CD4-positive, alpha-beta T cell treated with Interleukin-6 for 4 hours (primary cell): ENCODE data around the gene CTDNEP1.
A peak's percentile ranks its signal among the peaks of the same experiment; 100 is the strongest.
"Not testable (repeated sequence)": the region's sequence is repeated elsewhere in the genome, so short reads cannot be mapped to it uniquely, and the experiment has no call there.

Experiments used
- DNase-seq: peaks from one replicate; pipeline ENCODE4 v3.0.0-alpha.2; 2020; ENCODE audit warnings: mixed read lengths

CTDNEP1 gene

DNA sequence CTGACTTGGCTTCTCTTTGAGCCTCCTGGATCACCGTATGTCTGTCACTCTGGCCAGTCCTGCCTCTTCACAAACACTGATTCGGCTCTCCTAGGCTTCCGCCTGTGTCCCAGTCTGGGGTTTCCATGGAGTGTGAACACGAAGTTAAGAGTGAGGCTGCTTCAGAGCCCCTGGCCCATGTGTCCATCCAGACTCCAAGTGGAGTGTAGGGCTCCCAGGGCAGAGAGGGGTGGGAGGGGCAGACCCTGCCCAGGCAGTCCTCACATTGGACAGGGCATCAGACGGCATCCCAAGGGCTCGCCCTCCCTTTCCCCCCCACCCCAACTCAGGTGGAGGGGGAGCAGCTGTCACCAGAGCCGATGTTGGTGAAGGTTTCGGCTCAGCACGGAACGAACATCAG is 7.7 kb downstream of the CTDNEP1 start:
- DNase-seq, result not testable (repeated sequence)

- no peak for DNase-seq
Measured at GRCh38 chr17:7243453-7243729, 8.1 kb downstream of the CTDNEP1 start.

DNA sequence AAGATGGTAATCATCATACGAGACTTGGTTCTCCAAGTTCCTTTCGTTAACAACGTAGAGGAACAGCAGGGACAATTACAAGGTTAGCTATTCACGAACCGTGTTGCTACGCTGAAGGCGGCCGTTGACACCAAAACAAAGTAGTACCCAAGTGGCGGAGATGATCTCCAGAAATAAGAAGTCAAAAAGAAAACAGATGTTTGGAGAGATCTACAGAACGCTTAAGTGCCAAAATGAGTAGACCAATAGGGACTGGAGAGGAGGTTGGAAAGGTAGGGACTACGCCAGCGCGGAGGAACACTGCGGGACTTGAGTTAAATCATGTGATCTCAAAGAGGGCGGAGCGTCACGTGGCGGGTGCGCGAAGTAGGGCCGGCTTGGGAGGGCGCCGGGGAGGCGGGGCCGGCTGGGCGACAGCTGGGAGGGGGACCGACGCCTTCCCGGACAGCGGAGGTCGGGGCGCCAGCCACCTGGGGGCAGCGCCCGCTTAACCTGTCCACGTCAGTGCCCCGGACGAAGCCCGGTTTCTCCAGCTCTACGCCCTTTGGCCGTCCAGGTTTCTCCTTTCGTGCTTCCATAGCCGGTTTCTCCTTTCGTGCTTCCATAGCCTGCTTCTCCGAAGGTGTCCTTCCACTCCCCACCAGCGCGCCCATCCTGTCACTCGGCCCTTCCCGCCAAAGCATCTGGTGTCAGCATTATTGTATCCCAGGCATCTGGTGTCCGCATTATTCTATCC is 8.6 kb downstream of the CTDNEP1 start:
- peak; percentile 96 for DNase-seq

GRCh38 chr17:7241783-7242716 is 9.5 kb downstream of the CTDNEP1 start, which contains the start of gene GABARAP:
TSS of gene GABARAP (minus strand) at chr17:7242449. CDS start at chr17:7242330, 119 bp downstream.
- peak; percentile 93 for DNase-seq

DNA sequence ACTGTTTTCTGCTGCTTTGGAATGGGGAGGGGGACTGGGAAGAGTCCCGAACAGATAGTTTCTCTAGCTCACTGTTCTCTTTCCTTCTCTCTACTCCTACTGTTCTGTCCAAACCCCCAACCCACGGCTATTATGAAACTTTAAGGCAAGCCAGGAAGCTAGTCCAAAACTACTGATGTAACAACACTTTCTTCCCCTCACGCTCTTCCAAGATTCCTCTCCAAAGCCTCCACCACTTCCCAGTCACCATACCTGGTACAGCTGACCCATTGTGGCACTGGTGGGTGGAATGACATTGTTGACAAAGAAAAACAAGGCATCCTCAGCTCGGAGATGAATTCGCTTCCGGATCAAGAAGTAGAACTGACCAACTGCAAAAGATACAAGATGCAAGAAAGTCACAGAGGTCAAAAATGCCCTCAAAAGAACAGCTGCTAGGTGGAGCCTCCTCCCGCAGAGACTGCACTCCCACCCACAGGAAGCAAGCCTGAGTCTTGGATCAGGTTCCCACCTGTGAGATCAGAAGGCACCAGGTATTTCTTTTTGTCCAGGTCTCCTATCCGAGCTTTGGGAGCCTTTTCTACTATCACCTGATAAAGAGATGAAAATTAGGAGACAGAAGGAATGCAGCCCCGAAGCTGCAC is 10.3 kb downstream of the CTDNEP1 start:
- DNase-seq, result no peak

DNA sequence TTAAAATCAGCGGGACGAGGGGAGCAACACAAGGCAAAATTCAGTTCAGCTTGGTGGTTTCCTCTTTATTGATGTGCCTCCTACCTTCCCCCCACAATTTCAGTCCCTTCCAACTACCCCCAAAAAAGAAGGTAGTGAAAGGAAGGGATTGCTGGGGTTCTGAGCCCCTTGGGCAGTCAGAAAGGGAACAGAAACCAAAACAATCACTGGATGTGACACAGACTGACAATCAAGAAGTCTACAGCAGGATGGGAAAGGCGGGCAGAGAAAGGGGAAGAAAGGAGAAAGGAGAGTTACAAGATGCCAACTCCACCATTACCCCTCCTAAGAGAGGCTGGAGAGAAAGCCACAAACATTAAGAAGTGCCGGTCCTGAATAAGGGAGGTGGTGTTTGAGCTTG is 11.2 kb downstream of the CTDNEP1 start:
- no peak for DNase-seq

DNA sequence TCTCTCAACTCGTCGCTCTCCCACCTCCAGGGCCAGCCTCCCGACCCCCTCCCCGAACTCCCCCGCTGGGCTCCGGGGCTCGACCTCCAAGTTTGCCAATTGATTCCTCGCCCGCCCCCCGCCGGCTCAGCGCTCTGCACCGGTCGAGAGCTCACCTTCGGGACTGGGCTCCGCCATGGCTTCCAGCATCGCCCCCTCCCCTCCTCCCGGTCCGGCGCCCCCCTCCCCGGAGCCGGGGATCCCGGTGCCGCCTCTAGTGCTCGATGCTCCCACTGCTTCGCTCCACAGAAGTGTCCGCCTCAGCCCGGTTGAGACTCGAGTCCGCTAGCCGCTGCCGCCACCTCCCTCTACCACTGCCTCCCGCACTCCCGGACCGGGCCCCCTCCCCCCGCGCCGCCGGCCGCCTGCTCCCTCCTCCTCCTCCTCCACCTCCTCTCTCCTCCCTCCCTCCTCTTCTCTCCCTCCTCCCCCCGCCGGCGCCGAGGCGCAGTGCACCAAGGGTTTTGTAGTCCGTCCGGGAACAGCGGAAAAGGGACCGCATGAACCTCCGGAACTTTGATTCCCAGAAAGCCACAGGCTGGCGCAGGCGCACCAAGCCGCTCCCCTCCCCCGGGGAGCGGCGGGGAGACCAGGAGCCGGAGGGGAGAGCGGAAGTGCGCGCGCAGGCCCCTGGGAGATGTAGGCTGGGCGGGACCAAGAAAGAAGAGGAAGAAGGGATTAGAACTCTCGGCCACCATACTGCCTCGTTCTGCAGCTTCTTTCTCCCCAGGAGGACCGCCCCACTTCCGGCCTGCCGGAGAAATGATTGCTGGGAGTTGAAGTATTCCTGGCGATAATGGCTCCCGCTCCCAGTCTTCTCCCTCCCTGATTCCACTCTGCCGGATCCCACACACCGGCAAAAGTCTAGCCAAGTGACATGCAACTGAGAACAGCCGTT is 12.2 kb downstream of the CTDNEP1 start, which contains the start of gene PHF23:
Gene PHF23 (minus strand): TSS at position 367 of the 937 bp plus-strand sequence. CDS start 178 bp downstream, at position 189.
- peak; percentile 99 for DNase-seq

GRCh38 chr17:7238420-7239090 is 13.0 kb downstream of the CTDNEP1 start:
- DNase-seq, result peak; percentile 60

GRCh38 chr17:7237761-7238419 is 13.6 kb downstream of the CTDNEP1 start:
- peak; percentile 93 for DNase-seq

- DNase-seq, result no peak
Measured at GRCh38 chr17:7237266-7237760, 14.2 kb downstream of the CTDNEP1 start.

GRCh38 chr17:7236808-7237207 is 14.7 kb downstream of the CTDNEP1 start:
- DNase-seq, result no peak

DNA sequence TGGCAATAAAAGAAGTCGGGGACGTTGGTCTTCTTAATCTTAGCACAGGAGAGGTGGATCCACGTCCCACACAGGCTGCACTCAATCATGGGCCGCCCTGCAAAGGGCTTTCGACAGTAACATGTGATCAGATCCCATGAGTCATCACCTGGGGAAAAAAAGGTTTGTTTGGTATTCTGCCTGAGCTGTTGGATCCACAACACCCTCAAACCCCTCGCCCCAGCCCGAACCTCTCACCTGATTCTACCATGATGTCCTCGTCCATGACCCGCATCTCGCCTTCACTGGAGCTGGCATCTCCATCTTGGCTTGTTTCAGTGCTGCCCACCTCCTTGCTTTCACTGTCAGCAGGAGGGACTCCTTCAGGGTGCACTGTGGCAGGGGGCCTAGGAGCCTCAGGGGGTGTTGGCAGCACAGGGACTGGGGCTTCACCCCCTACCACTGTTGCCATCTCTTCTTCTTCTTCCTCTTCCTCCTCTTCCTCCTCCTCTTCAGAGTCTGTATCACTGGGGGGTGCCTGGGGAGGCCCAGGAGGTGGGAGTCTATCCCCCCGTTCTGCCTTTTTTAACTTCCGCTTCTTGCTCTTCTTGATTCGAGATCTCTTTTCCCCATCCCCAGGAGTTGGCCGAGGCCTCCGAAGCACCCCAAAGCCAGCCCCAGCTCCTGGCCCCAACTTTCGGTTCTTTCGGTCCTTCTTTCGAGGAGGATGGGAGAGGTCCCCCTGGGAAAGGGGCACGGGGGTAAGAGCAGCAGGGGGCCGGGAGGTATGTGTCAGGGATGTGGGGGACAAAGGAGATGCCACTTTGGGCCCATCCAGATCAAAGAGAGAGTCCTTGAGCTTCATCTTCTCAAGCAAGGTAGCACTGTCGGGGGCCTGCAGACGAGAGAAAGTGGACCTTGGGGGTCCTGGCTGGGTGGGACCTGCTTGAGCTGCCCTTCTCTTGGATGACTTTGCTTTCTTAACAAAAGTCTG is 15.6 kb downstream of the CTDNEP1 start:
- peak; percentile 34 for DNase-seq

DNA sequence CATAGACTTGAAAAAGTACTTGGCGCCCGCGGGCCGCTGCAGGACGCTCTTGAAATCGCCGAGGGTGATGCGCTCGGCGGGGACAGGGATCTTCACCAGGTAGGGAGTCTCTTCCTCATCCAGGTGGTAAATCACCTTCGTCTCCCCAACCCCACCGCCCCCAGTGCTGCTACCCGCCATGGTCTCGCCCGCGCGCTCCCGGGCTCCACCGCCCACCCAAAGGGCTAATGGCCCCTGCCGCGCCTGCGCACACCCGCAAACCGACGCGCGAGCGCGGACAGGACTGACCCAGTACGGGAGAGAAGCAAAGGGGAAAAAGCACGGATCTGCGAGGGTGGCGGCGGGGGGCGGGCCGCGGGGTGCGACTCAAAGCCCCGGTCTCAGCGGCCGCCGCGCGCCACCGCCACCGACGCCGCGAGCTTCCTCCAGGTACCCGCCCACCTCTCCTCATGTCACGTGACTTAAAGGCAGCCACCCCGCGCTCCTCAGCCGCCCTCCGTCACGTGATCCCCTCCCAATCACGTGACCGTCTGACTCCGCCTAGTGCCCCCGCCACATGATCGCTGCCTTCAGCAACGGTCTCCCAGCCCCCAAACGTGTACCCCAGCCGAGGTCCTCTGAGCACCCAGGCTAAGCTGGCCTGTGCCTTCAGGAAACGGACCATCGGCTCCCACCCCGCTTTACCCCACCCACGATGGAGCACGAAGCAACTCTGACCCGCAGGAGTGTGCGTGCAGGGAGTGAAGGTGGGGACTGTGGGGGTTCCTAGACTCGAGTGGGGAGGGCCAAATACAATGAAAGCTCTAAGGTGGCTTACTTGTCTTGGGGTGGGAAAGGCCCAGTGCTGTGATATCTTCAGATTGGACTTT is 17.2 kb downstream of the CTDNEP1 start, which contains the start of gene DVL2:
Gene DVL2 (minus strand): TSS at position 435 of the 869 bp plus-strand sequence. CDS start 255 bp downstream, at position 180.
- DNase-seq, result peak; percentile 95

- DNase-seq, result no peak
Measured at GRCh38 chr17:7233701-7234082, 17.8 kb downstream of the CTDNEP1 start.

DNA sequence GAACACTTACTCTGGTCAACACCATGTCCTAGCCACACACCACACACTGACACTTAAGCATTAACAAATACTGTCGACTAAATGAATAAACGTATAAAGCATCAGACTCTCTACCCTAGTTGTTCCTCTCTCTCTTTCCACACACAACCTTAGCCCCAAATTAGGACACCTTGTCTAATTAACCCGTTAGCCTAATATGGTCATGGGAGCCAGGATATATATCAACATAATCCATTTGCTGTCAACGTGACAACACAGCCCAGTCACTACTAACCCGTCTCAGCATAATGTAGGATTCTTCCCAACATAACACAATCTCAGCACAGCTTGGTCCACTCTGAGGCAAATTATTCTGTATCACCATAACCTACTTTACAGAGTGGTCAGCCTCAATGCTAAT is 19.4 kb downstream of the CTDNEP1 start:
- DNase-seq, result no peak

DNA sequence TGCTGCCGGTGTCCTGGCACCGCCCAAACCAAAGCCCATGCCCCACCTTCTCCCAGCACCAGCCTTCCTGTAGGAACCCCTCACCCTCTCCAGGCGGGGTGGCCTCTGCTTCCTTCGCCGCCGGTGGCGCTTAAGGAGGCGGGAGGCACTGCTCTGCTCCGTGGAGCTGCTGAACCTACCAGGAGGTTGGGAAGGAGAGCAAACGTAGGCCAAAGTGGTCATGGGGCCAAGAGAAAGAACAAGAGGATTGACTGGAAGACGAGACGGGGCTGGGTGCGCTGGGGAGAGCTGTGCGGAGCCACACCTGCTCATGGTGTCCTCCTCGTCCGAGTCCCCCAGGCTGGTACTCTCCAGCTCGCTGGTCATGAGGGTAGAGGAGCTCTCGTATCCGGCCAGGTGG is 22.0 kb downstream of the CTDNEP1 start:
- no peak for DNase-seq

DNA sequence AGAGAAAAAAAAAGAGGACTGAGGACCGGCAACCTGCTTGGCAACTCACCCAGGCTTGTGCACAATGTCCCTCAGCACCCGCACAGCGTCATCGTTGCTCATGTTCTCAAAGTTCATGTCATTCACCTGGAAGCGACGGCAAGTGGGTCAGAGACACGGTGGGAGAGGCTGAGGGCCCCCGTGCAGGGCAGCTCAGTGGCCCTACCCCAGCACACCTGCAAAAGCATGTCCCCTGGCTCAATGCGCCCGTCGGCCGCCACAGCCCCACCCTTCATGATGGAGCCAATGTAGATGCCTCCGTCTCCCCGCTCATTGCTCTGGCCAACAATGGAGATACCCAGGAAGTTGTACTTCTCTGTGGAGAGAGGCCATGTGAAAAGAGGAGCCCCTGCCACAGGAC is 22.6 kb downstream of the CTDNEP1 start:
- no peak for DNase-seq
